Endothelial cell (in vitro differentiated cells): Measurements from ENCODE around the gene B4GALNT4. TPM values are rescaled to one million over a fixed set of nuclear protein-coding genes. Genes with fewer than 3 reads are reported as not detected.

Experiments
- DNase-seq: peaks from one replicate; pipeline ENCODE4 v3.0.0; 2021; ENCODE audit warnings: low spot score
- H3K27ac Mint-ChIP-seq: one replicate; pipeline ENCODE4 v1.8.0; 2021; ENCODE audit warnings: mixed read lengths, inconsistent platforms; ENCODE audit not compliant: unreplicated experiment
- H3K27me3 Mint-ChIP-seq: one replicate; pipeline ENCODE4 v1.8.0; 2021; ENCODE audit warnings: mild to moderate bottlenecking, moderate library complexity, mixed read lengths, inconsistent platforms; ENCODE audit not compliant: unreplicated experiment
- H3K36me3 Mint-ChIP-seq: one replicate; pipeline ENCODE4 v1.8.0; 2021; ENCODE audit warnings: mild to moderate bottlenecking, low read depth, mixed read lengths, inconsistent platforms; ENCODE audit not compliant: unreplicated experiment
- H3K4me1 Mint-ChIP-seq: one replicate; pipeline ENCODE4 v1.8.0; 2021; ENCODE audit warnings: mild to moderate bottlenecking, mixed read lengths, inconsistent platforms; ENCODE audit not compliant: unreplicated experiment
- H3K4me3 Mint-ChIP-seq: one replicate; pipeline ENCODE4 v1.8.0; 2021; ENCODE audit warnings: mild to moderate bottlenecking, mixed read lengths, inconsistent platforms; ENCODE audit not compliant: unreplicated experiment
- H3K9me3 Mint-ChIP-seq: one replicate; pipeline ENCODE4 v1.8.0; 2021; ENCODE audit warnings: mixed read lengths, inconsistent platforms; ENCODE audit not compliant: unreplicated experiment
- total RNA-seq: library from RNA; stranded (reverse); fragmentation: NEBNext Ultra II Directional; extraction: Animal tissue kit (Norgen Biotek cat#: 25700); gene quantifications from one replicate; pipeline ENCODE4 v1.2.1, GENCODE V29; 2021; ENCODE audit not compliant: unreplicated experiment
- TF ChIP-seq, protein P1 (sequence below): fragments of 200-600 bp; sonication (generic); IDR thresholded peaks from one replicate; pipeline ENCODE4 v1.5.0; 2021; ENCODE audit warnings: antibody characterized with exemption; ENCODE audit not compliant: unreplicated experiment

The B4GALNT4 gene
- total RNA-seq, 1 donor from 2014 or later, result 14.9 TPM

DNA sequence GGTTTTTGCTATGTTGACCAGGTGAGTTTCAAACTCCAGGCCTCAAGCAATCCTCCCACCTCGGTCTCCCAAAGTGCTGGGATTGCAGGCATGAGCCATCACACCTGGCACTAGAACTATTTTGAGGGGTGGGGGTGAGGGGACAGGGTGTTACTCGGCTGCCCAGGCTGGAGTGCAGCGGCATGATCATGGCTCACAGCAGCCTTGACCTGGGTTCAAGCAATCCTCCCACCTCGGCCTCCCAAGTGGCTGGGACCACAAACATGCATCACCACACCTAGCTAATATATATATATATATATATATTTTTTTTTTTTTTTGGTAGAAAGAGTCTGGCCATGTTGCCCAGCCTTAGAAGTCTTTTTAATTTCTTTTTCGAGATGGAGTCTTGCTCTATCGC lies 31.6 kb upstream of the B4GALNT4 start:
- no peaks in the 10 kb centered on the region for H3K9me3 Mint-ChIP-seq
- no peak overlapping the region for H3K4me3 Mint-ChIP-seq
- no peaks in the 10 kb centered on the region for H3K36me3 Mint-ChIP-seq
- H3K27ac Mint-ChIP-seq, result no peak overlapping the region
- TF ChIP-seq, protein P1, sequence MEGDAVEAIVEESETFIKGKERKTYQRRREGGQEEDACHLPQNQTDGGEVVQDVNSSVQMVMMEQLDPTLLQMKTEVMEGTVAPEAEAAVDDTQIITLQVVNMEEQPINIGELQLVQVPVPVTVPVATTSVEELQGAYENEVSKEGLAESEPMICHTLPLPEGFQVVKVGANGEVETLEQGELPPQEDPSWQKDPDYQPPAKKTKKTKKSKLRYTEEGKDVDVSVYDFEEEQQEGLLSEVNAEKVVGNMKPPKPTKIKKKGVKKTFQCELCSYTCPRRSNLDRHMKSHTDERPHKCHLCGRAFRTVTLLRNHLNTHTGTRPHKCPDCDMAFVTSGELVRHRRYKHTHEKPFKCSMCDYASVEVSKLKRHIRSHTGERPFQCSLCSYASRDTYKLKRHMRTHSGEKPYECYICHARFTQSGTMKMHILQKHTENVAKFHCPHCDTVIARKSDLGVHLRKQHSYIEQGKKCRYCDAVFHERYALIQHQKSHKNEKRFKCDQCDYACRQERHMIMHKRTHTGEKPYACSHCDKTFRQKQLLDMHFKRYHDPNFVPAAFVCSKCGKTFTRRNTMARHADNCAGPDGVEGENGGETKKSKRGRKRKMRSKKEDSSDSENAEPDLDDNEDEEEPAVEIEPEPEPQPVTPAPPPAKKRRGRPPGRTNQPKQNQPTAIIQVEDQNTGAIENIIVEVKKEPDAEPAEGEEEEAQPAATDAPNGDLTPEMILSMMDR, result no peak
- DNase-seq, result no peak
- peaks cover 31% of the 10 kb centered on the region for H3K4me1 Mint-ChIP-seq
- no peaks in the 10 kb centered on the region for H3K27me3 Mint-ChIP-seq

DNA sequence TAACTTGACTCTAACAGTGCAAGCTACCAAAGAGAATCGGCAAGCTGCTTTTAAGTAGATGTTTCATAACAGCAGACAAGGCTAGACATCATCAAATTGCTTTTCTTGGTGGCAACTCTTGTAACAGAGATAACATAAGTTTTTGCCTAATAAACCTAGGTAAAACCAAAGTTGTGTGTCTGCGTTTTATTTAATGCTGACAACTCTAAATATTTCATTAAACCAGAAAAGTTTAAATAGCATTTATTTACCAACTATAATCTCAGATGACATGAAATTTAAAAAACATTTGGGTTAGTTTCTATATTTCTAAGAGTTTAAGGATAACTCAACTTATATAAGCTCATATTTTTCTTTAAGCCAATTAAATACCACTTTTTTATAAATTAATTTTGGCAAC lies 29.3 kb upstream of the B4GALNT4 start:
- TF ChIP-seq, protein P1, result no peak
- Mint-ChIP-seq H3K4me1 (peaks cover 22% of the 10 kb centered on the region), H3K4me3 (no peak overlapping the region), H3K27ac (no peak overlapping the region), H3K9me3 (no peaks in the 10 kb centered on the region), H3K27me3 (no peaks in the 10 kb centered on the region), H3K36me3 (no peaks in the 10 kb centered on the region)
- no peak for DNase-seq

DNA sequence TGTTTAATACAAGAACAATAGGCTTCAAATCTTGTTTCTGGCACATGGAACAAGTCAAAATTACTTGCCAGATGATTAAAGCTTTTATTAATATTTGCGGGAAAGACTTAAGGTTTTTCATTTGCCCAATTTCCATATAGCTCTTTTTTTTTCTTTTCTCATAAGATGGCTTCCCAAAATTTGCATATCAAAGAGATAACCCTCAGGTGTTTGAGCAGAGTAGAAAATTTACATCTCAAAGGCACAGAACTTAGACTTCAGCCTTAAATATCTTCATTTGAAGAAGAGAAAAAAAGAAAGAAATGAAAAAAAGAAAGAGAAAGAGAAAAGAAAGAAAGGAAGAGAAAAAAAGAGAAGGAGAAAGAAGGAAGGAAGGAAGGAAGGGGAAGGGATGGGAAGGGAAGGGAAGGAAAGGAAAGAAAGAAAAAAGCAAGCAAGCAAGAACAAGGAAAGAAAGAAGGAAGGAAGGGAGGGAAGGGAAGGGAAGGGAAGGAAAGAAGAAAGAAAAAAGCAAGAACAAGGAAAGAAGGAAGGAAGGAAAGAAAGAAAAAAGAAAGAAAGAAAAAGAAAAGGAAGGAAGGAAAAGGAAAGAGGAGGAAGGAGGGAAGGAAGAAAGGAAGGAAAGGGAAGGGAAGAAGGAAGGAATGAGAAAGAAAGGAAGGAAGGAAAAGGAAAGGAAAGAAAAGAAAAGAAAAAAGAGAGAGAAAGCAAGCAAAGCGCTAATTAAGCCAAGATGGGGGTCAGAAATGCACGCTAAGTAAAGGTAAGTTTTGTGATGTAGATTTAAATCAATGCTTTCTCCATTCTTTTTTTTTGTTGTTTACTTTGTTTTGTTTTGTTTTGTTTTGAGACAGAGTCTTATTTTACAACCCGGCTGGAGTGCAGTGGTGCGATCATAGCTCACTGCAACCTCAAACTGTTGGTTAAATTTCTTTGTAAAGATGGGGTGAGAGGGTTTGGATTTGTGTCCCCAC lies 28.5 kb upstream of the B4GALNT4 start:
- Mint-ChIP-seq H3K27ac (no peak overlapping the region), H3K4me1 (peaks cover 16% of the 10 kb centered on the region), H3K4me3 (no peak overlapping the region), H3K27me3 (no peaks in the 10 kb centered on the region), H3K36me3 (no peaks in the 10 kb centered on the region), H3K9me3 (no peaks in the 10 kb centered on the region)
- no peak for DNase-seq
- TF ChIP-seq, protein P1, result no peak

DNA sequence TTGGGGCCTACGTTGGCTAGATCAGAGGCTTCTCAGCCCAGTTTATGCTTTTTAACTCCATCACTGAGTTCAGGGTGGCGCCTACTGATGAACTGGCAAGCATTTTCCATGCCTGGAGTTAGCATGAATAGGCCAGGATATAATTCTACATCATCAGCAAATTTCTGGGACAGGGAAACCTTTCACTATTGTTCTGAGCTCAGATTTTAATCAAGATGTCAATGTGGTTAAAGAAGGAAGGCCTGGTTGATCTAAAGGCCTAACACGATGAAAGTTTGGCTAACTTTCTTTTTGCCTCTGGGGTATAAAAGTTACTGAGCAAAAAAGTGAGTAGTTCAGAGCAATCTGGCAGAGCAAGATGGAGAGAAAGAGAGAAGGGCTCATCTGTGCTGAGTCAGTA lies 27.0 kb upstream of the B4GALNT4 start:
- Mint-ChIP-seq H3K27ac (no peak overlapping the region), H3K9me3 (no peaks in the 10 kb centered on the region), H3K27me3 (no peaks in the 10 kb centered on the region), H3K36me3 (no peaks in the 10 kb centered on the region), H3K4me3 (no peak overlapping the region), H3K4me1 (peaks cover 5% of the 10 kb centered on the region)
- TF ChIP-seq, protein P1, result no peak
- DNase-seq, result no peak
